Spleen (tissue), 11 donors: Measurements from ENCODE around the gene QRFP. TPM values are rescaled to one million over a fixed set of nuclear protein-coding genes. Genes with fewer than 3 reads are reported as not detected.

Experiments
- DNase-seq: peaks from one replicate; pipeline ENCODE4 v3.0.0-alpha.2; 2020
- H3K27ac ChIP-seq, 8 donors: fragments of 200-600 bp; sonication (generic) in 7 of 8; 1 replicate in 4 of 8; 2 replicates in 4 of 8; pipeline versions ENCODE4 v1.5.0 to v1.8.0; 2016 to 2021; ENCODE audit warnings: inconsistent platforms in 4 of 8, mild to moderate bottlenecking in 4 of 8, moderate library complexity in 1 of 8
- H3K27me3 ChIP-seq, 7 donors: fragments of 200-600 bp; sonication (generic) in 6 of 7; replicated peaks in 1 of 7; 1 replicate in 4 of 7; 2 replicates in 3 of 7; pipeline versions ENCODE4 v1.5.0 to v1.8.0; 2016 to 2021; ENCODE audit warnings: inconsistent platforms in 3 of 7, mild to moderate bottlenecking in 1 of 7
- H3K36me3 ChIP-seq, 6 donors: fragments of 200-600 bp; sonication (generic) in 5 of 6; 1 replicate in 4 of 6; 2 replicates in 2 of 6; pipeline versions ENCODE4 v1.5.0 to v1.8.0; 2016 to 2021; ENCODE audit warnings: inconsistent platforms in 2 of 6
- H3K4me1 ChIP-seq, 6 donors: fragments of 200-600 bp; sonication (generic) in 5 of 6; 1 replicate in 3 of 6; 2 replicates in 3 of 6; pipeline versions ENCODE4 v1.5.0 to v1.8.0; 2016 to 2021; ENCODE audit warnings: inconsistent platforms in 3 of 6
- H3K4me3 ChIP-seq, 8 donors: fragments of 200-600 bp; sonication (generic) in 7 of 8; 1 replicate in 4 of 8; 2 replicates in 4 of 8; pipeline versions ENCODE4 v1.5.0 to v1.8.0; 2016 to 2021; ENCODE audit warnings: inconsistent platforms in 4 of 8, mild to moderate bottlenecking in 4 of 8, moderate library complexity in 2 of 8
- H3K9me3 ChIP-seq, 8 donors: fragments of 200-600 bp; sonication (generic) in 7 of 8; 1 replicate in 4 of 8; 2 replicates in 4 of 8; pipeline versions ENCODE4 v1.5.0 to v1.8.0; 2016 to 2021; ENCODE audit warnings: inconsistent platforms in 4 of 8
- CTCF ChIP-seq, 11 experiments: fragments of 200-600 bp in 7 of 11; fragments of 450-650 bp in 4 of 11; sonication (generic) in 4 of 11; IDR thresholded peaks in 8 of 11; conservative IDR thresholded peaks in 3 of 11; 1 replicate in 7 of 11; 2 replicates in 4 of 11; pipeline versions ENCODE4 v1.4.0 to v1.8.0; 2016 to 2021; ENCODE audit warnings: antibody characterized with exemption in 11 of 11, inconsistent platforms in 4 of 11, mild to moderate bottlenecking in 1 of 11
- POLR2A ChIP-seq, 3 donors: fragments of 450-650 bp; IDR thresholded peaks; one replicate each; pipeline ENCODE4 v1.5.1; 2017; ENCODE audit warnings: antibody characterized with exemption in 3 of 3, mild to moderate bottlenecking in 1 of 3
- POLR2AphosphoS5 ChIP-seq, 3 donors: sonication (generic); formaldehyde crosslinking; IDR thresholded peaks; one replicate each; pipeline ENCODE4 v1.5.1; 2017; ENCODE audit warnings: antibody characterized with exemption in 3 of 3
- WGBS, 5 donors: extraction: QIAGEN DNeasy Blood & Tissue Kit in 3 of 5; methylation state at CpG; one replicate each; pipeline versions ENCODE4 v1.1.5 to v1.1.7; 2013 to 2018; 5-methylcytosine and 5-hydroxymethylcytosine counted together
- intact Hi-C: fragments of 100-400 bp; cut with DNase I; formaldehyde crosslinking; loops from one replicate; pipeline ENCODE4 v1.15.0; 2023; ENCODE audit warnings: low total_unique reads
- polyA plus RNA-seq, 3 donors: library from polyadenylated mRNA; stranded (reverse); fragments of 200-250 nt; gene quantifications; one replicate each; pipeline ENCODE4 v1.2.1, GENCODE V29; 2013
- total RNA-seq, 7 donors: library from RNA; depleted of rRNA in 3 of 7; stranded (reverse); fragments of >200 nt in 3 of 7; fragmentation: NEBNext Ultra II Directional in 4 of 7; extraction: Animal tissue kit (Norgen Biotek cat#: 25700) in 4 of 7; gene quantifications; one replicate each; pipeline versions ENCODE4 v1.1.0 to v1.2.1, GENCODE V29; 2016 to 2021
- donor health status: healthy with polysubstance abuse.
- donor health status: DM: no; HTN: no; CAD: no; lungs with moderate emphysema.
- donor health status: DM: no; HTN: no; CAD: no.
- donor health status: Bipolar disorder and iron deficiency.
- donor health status: healthy.
- donor health status: DM: no; HTN: no; CAD: no.
- donor health status: DM: yes; HTN: yes; CAD: no.

Gene QRFP
- total and polyA plus RNA-seq, 10 donors, result 0.13 to 0.16 TPM; not detected in 8

- no peak for DNase-seq
- intact Hi-C loops, result no loop called here
- Histone ChIP-seq H3K27ac (no peak overlapping the region), H3K4me3 (no peak overlapping the region), H3K36me3 (no peaks in the 10 kb centered on the region), H3K4me1 (no peaks in the 10 kb centered on the region), H3K27me3 (peaks cover 0 to 77% (median 29%) of the 10 kb centered on the region in 7 donors), H3K9me3 (no peaks in the 10 kb centered on the region)
- WGBS, 5 donors, result 82 to 91% (median 87%) methylated on average over 25 to 42 of the region's 42 CpGs
- TF ChIP-seq POLR2AphosphoS5 (IDR thresholded peaks at IDR 0.05) (no peak), CTCF (IDR thresholded peaks at IDR 0.05 in 8 of 11, conservative IDR thresholded peaks at IDR 0.05 in 3 of 11) (no peak), POLR2A (IDR thresholded peaks at IDR 0.05) (no peak)
Observed at GRCh38 chr9:130923611-130924447, 27.2 kb upstream of the QRFP start.

- TF ChIP-seq CTCF (IDR thresholded peaks at IDR 0.05 in 8 of 11, conservative IDR thresholded peaks at IDR 0.05 in 3 of 11) (no peak), POLR2AphosphoS5 (IDR thresholded peaks at IDR 0.05) (no peak), POLR2A (IDR thresholded peaks at IDR 0.05) (no peak)
- Histone ChIP-seq H3K27ac (no peak overlapping the region), H3K9me3 (no peaks in the 10 kb centered on the region), H3K4me3 (no peak overlapping the region), H3K27me3 (peaks cover 0 to 79% (median 29%) of the 10 kb centered on the region in 7 donors), H3K36me3 (no peaks in the 10 kb centered on the region), H3K4me1 (no peaks in the 10 kb centered on the region)
- no peak for DNase-seq
- 70 to 80% (median 74%) methylated on average over 14 to 16 of the region's 16 CpGs for WGBS, 5 donors
- intact Hi-C loops, result no loop called here
Observed at GRCh38 chr9:130922893-130923610, 26.4 kb upstream of the QRFP start.

- no peak overlapping the region for H3K4me3 ChIP-seq
- no peaks in the 10 kb centered on the region for H3K36me3 ChIP-seq
- TF ChIP-seq POLR2A (IDR thresholded peaks at IDR 0.05) (no peak), POLR2AphosphoS5 (IDR thresholded peaks at IDR 0.05) (no peak), CTCF (IDR thresholded peaks at IDR 0.05 in 8 of 11, conservative IDR thresholded peaks at IDR 0.05 in 3 of 11) (no peak)
- no peaks in the 10 kb centered on the region for H3K4me1 ChIP-seq
- WGBS, 5 donors, result 76 to 83% (median 78%) methylated on average over 28 to 31 of the region's 31 CpGs
- no peaks in the 10 kb centered on the region for H3K9me3 ChIP-seq
- no peak overlapping the region for H3K27ac ChIP-seq
- intact Hi-C loops, result no loop called here
- no peak for DNase-seq
- peaks cover 0 to 87% (median 29%) of the 10 kb centered on the region in 7 donors for H3K27me3 ChIP-seq
Observed at GRCh38 chr9:130921989-130922892, 25.6 kb upstream of the QRFP start.
